HEK293 (cell line): ENCODE measurements around the gene PPP6R3.
A peak's percentile ranks its signal among the peaks of the same experiment; 100 is the strongest.

Experiments
- CTCF ChIA-PET: fragments of 350-600 bp; formaldehyde crosslinking; extraction: SDS; loops from one replicate; lab custom pipeline; 2021; ENCODE audit warnings: antibody characterized with exemption; lab: Yijun Ruan, JAX
- POLR2A ChIA-PET: fragments of 300-600 bp; formaldehyde crosslinking; extraction: SDS; loops from one replicate; lab custom pipeline; 2020; ENCODE audit warnings: antibody characterized with exemption, inconsistent platforms; lab: Yijun Ruan, JAX
- H3K27ac ChIP-seq: fragments of 200-500 bp; sonication (Bioruptor generic); 2 replicates; pipeline ENCODE4 v1.5.1; 2014; ENCODE audit warnings: low read depth, low read length, control low read depth, inconsistent platforms; ENCODE audit errors: extremely low read depth
- H3K36me3 ChIP-seq, 2 experiments: fragments of 200-500 bp in 1 of 2; sonication (Bioruptor generic) in 1 of 2; 1 replicate in 1 of 2; 2 replicates in 1 of 2; pipeline ENCODE4 v1.5.1; 2014 to 2017; ENCODE audit warnings: inconsistent platforms in 2 of 2, low read length in 2 of 2; ENCODE audit not compliant: control insufficient read depth in 2 of 2, insufficient read depth in 1 of 2
- H3K4me1 ChIP-seq: fragments of 200-500 bp; sonication (Bioruptor generic); 2 replicates; pipeline ENCODE4 v1.5.1; 2014; ENCODE audit warnings: mild to moderate bottlenecking, low read length, inconsistent platforms; ENCODE audit not compliant: control insufficient read depth, insufficient read depth
- H3K4me3 ChIP-seq: 2 replicates; pipeline ENCODE4 v1.5.1; 2011; ENCODE audit warnings: low read depth, mild to moderate bottlenecking, control low read depth, low read length, moderate library complexity
- H3K9me3 ChIP-seq: fragments of 200-500 bp; sonication (Bioruptor generic); 2 replicates; pipeline ENCODE4 v1.5.1; 2014; ENCODE audit warnings: low read depth, low read length, inconsistent platforms; ENCODE audit not compliant: control insufficient read depth, insufficient read depth
- GLI4 ChIP-seq: fragments of 450-650 bp; formaldehyde crosslinking; IDR thresholded peaks from 2 replicates; pipeline ENCODE4 v1.5.1; 2016; ENCODE audit warnings: missing biosample characterization, missing genetic modification characterization
- KLF8 ChIP-seq: fragments of 450-650 bp; formaldehyde crosslinking; IDR thresholded peaks from 2 replicates; pipeline ENCODE4 v1.5.1; 2016; ENCODE audit warnings: missing biosample characterization, missing genetic modification characterization
- MEIS1 ChIP-seq: sonication (generic); formaldehyde crosslinking; IDR thresholded peaks from 2 replicates; pipeline ENCODE4 v1.8.1; 2022; ENCODE audit warnings: missing genetic modification reagents, mild to moderate bottlenecking, borderline replicate concordance
- REPIN1 ChIP-seq: fragments of 450-650 bp; formaldehyde crosslinking; IDR thresholded peaks from 2 replicates; pipeline ENCODE4 v1.5.1; 2017; ENCODE audit warnings: missing biosample characterization, missing genetic modification characterization, low read depth
- SCRT2 ChIP-seq: fragments of 450-650 bp; formaldehyde crosslinking; IDR thresholded peaks from 2 replicates; pipeline ENCODE4 v1.5.1; 2016; ENCODE audit warnings: missing biosample characterization, missing genetic modification characterization
- ZBTB17 ChIP-seq: fragments of 450-650 bp; formaldehyde crosslinking; IDR thresholded peaks from 2 replicates; pipeline ENCODE4 v1.5.1; 2016; ENCODE audit warnings: missing biosample characterization, missing genetic modification characterization
- ZFP69B ChIP-seq: fragments of 450-650 bp; formaldehyde crosslinking; IDR thresholded peaks from 2 replicates; pipeline ENCODE4 v1.5.1; 2016; ENCODE audit warnings: missing biosample characterization, missing genetic modification characterization
- ZNF19 ChIP-seq: fragments of 450-650 bp; formaldehyde crosslinking; IDR thresholded peaks from 2 replicates; pipeline ENCODE4; 2016; ENCODE audit warnings: missing biosample characterization, missing genetic modification characterization, low read depth
- ZNF239 ChIP-seq: fragments of 450-650 bp; formaldehyde crosslinking; IDR thresholded peaks from 2 replicates; pipeline ENCODE4 v1.5.1; 2016; ENCODE audit warnings: missing biosample characterization, missing genetic modification characterization
- ZNF335 ChIP-seq: fragments of 450-650 bp; formaldehyde crosslinking; conservative IDR thresholded peaks from 2 replicates; pipeline ENCODE4 v1.5.1; 2016; ENCODE audit warnings: missing biosample characterization, missing genetic modification characterization
- ZNF37A ChIP-seq: fragments of 450-650 bp; IDR thresholded peaks from 2 replicates; pipeline ENCODE4 v1.5.1; 2018; ENCODE audit warnings: missing biosample characterization, missing genetic modification characterization
- ZNF626 ChIP-seq: fragments of 450-650 bp; sonication (Bioruptor Pico); formaldehyde crosslinking; IDR thresholded peaks from 2 replicates; pipeline ENCODE4 v1.5.1; 2018; ENCODE audit warnings: missing biosample characterization, missing genetic modification characterization, inconsistent platforms
- ZNF747 ChIP-seq: fragments of 450-650 bp; formaldehyde crosslinking; IDR thresholded peaks from 2 replicates; pipeline ENCODE4 v1.5.1; 2016; ENCODE audit warnings: missing biosample characterization, missing genetic modification characterization
- TF ChIP-seq, protein P1 (sequence below): fragments of 450-650 bp; formaldehyde crosslinking; IDR thresholded peaks from 2 replicates; pipeline ENCODE4 v1.5.1; 2016; ENCODE audit warnings: missing biosample characterization, missing genetic modification characterization
- TF ChIP-seq, protein P2 (sequence below): fragments of 450-650 bp; IDR thresholded peaks from 2 replicates; pipeline ENCODE4 v1.5.1; 2018; ENCODE audit warnings: missing biosample characterization, missing genetic modification characterization
- TF ChIP-seq, protein P3 (sequence below): fragments of 450-650 bp; formaldehyde crosslinking; IDR thresholded peaks from 2 replicates; pipeline ENCODE4 v1.5.1; 2016; ENCODE audit warnings: missing biosample characterization, missing genetic modification characterization
- TF ChIP-seq, protein P4 (sequence below): fragments of 450-650 bp; formaldehyde crosslinking; IDR thresholded peaks from 2 replicates; pipeline ENCODE4 v1.5.1; 2016; ENCODE audit warnings: missing biosample characterization, missing genetic modification characterization, borderline replicate concordance
- TF ChIP-seq, protein P5 (sequence below): fragments of 450-650 bp; formaldehyde crosslinking; IDR thresholded peaks from 2 replicates; pipeline ENCODE4 v1.5.1; 2017; ENCODE audit warnings: missing biosample characterization, mild to moderate bottlenecking, missing genetic modification characterization, moderate library complexity
- TF ChIP-seq, protein P6 (sequence below): fragments of 450-650 bp; formaldehyde crosslinking; IDR thresholded peaks from 2 replicates; pipeline ENCODE4 v1.5.1; 2016; ENCODE audit warnings: missing biosample characterization, missing genetic modification characterization

PPP6R3 gene

DNA sequence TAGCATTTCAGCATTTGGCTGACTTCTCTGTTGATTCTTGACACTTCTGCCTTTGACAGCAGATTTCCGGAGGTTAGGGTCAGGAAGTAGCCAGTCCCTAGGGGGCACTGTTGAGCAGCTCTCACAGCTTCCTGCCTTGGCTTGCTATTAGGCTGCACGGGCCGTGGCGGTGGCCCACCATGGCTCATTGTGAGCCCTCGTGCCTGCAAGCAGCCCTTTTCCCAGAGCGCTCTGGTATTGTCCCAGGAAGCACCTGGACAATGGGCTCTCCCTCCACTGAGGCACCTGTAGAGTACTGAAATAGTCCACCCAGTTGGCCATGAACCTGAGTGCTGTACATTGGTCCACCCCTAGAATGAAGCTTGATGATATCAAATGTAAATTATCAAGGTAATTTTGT is 123.5 kb downstream of the PPP6R3 start:
- no peaks in the 10 kb centered on the region for H3K4me1 ChIP-seq
- CTCF ChIA-PET: interaction anchor here (0.5 to 4.7 kb wide), 27 partner anchors 10 to 366 kb away, joined by 3 to 39 read pairs (median 4); no protein-coding TSS in a partner anchor
- TF ChIP-seq, protein P1, sequence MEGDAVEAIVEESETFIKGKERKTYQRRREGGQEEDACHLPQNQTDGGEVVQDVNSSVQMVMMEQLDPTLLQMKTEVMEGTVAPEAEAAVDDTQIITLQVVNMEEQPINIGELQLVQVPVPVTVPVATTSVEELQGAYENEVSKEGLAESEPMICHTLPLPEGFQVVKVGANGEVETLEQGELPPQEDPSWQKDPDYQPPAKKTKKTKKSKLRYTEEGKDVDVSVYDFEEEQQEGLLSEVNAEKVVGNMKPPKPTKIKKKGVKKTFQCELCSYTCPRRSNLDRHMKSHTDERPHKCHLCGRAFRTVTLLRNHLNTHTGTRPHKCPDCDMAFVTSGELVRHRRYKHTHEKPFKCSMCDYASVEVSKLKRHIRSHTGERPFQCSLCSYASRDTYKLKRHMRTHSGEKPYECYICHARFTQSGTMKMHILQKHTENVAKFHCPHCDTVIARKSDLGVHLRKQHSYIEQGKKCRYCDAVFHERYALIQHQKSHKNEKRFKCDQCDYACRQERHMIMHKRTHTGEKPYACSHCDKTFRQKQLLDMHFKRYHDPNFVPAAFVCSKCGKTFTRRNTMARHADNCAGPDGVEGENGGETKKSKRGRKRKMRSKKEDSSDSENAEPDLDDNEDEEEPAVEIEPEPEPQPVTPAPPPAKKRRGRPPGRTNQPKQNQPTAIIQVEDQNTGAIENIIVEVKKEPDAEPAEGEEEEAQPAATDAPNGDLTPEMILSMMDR (tag by site-specific recombination): peak; percentile 38; the same call in 1 of the 2 replicates
- TF ChIP-seq ZNF626: no peak
- TF ChIP-seq SCRT2 (tag by site-specific recombination): peak; percentile 60
- TF ChIP-seq REPIN1 (tag by site-specific recombination): no peak
- TF ChIP-seq, protein P2, sequence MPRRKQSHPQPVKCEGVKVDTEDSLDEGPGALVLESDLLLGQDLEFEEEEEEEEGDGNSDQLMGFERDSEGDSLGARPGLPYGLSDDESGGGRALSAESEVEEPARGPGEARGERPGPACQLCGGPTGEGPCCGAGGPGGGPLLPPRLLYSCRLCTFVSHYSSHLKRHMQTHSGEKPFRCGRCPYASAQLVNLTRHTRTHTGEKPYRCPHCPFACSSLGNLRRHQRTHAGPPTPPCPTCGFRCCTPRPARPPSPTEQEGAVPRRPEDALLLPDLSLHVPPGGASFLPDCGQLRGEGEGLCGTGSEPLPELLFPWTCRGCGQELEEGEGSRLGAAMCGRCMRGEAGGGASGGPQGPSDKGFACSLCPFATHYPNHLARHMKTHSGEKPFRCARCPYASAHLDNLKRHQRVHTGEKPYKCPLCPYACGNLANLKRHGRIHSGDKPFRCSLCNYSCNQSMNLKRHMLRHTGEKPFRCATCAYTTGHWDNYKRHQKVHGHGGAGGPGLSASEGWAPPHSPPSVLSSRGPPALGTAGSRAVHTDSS: no peak
- TF ChIP-seq, protein P3, sequence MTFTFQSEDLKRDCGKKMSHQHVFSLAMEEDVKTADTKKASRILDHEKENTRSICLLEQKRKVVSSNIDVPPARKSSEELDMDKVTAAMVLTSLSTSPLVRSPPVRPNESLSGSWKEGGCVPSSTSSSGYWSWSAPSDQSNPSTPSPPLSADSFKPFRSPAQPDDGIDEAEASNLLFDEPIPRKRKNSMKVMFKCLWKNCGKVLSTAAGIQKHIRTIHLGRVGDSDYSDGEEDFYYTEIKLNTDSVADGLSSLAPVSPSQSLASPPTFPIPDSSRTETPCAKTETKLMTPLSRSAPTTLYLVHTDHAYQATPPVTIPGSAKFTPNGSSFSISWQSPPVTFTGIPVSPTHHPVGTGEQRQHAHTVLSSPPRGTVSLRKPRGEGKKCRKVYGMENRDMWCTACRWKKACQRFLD (tag by site-specific recombination): no peak
- no peak for TF ChIP-seq ZNF239 (tag by site-specific recombination)
- TF ChIP-seq MEIS1: no peak
- TF ChIP-seq, protein P4, sequence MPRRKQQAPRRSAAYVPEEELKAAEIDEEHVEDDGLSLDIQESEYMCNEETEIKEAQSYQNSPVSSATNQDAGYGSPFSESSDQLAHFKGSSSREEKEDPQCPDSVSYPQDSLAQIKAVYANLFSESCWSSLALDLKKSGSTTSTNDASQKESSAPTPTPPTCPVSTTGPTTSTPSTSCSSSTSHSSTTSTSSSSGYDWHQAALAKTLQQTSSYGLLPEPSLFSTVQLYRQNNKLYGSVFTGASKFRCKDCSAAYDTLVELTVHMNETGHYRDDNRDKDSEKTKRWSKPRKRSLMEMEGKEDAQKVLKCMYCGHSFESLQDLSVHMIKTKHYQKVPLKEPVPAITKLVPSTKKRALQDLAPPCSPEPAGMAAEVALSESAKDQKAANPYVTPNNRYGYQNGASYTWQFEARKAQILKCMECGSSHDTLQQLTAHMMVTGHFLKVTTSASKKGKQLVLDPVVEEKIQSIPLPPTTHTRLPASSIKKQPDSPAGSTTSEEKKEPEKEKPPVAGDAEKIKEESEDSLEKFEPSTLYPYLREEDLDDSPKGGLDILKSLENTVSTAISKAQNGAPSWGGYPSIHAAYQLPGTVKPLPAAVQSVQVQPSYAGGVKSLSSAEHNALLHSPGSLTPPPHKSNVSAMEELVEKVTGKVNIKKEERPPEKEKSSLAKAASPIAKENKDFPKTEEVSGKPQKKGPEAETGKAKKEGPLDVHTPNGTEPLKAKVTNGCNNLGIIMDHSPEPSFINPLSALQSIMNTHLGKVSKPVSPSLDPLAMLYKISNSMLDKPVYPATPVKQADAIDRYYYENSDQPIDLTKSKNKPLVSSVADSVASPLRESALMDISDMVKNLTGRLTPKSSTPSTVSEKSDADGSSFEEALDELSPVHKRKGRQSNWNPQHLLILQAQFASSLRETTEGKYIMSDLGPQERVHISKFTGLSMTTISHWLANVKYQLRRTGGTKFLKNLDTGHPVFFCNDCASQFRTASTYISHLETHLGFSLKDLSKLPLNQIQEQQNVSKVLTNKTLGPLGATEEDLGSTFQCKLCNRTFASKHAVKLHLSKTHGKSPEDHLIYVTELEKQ (tag by site-specific recombination): no peak
- no peak for TF ChIP-seq ZNF37A (tag by site-specific recombination)
- TF ChIP-seq, all 188 proteins: peak for 2
- Histone ChIP-seq H3K4me3 (no peak overlapping the region), H3K27ac (no peak overlapping the region), H3K36me3 (peaks cover 0 to 64% of the 10 kb centered on the region in 2 experiments; a peak in 2 of 3 replicates), H3K9me3 (no peaks in the 10 kb centered on the region)
- POLR2A ChIA-PET: no interaction called here

DNA sequence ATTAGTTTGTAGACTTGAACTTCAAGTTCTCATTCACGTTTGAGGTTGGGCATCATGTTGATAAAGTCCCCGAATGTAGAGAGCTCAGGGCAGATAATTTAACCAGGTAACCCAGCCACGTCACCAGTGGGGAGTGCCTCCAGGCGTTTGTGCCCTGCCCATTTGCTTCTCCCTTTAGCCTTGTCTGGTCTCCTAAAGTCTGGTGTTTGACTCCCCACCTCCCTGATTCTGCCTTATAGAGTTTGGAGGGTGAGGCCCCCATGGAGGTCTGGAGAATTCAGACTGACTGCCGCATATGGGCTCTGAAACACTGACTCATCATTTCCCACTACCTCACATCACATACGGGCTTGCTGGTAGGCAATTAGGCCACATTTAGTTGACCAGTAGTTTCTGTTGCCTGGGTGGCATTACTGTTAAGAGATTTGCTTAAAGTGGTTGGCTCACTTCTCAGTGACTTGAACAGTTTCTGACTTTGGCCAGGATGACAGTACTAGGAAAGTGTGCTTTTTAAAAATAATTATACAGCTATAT is 124.5 kb downstream of the PPP6R3 start:
- H3K27ac ChIP-seq: no peak overlapping the region
- H3K4me1 ChIP-seq: no peaks in the 10 kb centered on the region
- H3K9me3 ChIP-seq: no peaks in the 10 kb centered on the region
- H3K4me3 ChIP-seq: no peak overlapping the region
- TF ChIP-seq GLI4 (tag by site-specific recombination): no peak
- TF ChIP-seq, all 188 proteins: peak for 0
- CTCF ChIA-PET: interaction anchor here (0.6 to 4.7 kb wide), 15 partner anchors 9 to 292 kb away, joined by 3 to 39 read pairs (median 5); no protein-coding TSS in a partner anchor
- peaks cover 0 to 63% of the 10 kb centered on the region in 2 experiments; a peak in 2 of 3 replicates for H3K36me3 ChIP-seq
- POLR2A ChIA-PET: no interaction called here

DNA sequence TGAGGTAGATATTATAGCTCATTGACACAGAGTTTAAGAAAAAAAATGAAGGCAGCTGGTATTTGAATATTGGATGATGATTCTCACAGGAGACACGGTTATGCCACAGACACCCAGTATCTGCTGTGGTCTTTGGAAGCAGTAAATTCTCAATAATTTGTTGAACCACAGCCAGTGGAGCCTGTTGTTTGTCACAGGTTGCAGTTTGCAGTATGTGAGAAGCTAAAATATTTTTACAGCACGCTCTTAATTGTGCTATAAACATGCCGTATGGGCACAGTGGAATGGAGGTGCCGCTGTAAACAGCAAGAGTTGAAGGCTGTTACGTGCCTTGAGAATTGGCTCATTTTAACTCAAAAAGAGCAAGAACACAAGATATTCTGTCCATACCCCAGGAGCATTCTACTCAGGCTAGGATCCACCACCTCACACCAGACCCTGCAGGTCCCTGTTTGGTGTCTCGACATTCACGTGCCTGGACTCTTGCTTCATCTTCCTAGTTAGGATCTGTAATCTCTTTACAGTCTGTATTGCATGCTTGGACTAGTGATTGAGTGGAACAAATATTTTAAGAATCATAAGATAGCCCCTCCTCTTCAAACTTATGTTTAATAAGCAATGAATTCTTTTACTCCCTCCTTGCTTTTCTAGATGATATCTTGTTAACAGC is 129.1 kb downstream of the PPP6R3 start:
- Histone ChIP-seq H3K36me3 (peaks cover 8 to 78% of the 10 kb centered on the region in 2 experiments; a peak in 2 of 3 replicates), H3K27ac (no peak overlapping the region), H3K4me3 (no peak overlapping the region), H3K9me3 (no peaks in the 10 kb centered on the region), H3K4me1 (no peaks in the 10 kb centered on the region)
- POLR2A ChIA-PET: interaction anchor here (0.6 kb wide), 1 partner anchor 847 kb away, joined by 4 read pairs; no protein-coding TSS in a partner anchor
- CTCF ChIA-PET: interaction anchor here (0.5 kb wide), 1 partner anchor 393 kb away, joined by 3 read pairs; no protein-coding TSS in a partner anchor
- TF ChIP-seq ZNF747 (tag by site-specific recombination): no peak
- no peak for TF ChIP-seq ZNF335 (tag by site-specific recombination)
- TF ChIP-seq ZBTB17 (tag by site-specific recombination): no peak
- TF ChIP-seq KLF8: no peak
- TF ChIP-seq, protein P5, sequence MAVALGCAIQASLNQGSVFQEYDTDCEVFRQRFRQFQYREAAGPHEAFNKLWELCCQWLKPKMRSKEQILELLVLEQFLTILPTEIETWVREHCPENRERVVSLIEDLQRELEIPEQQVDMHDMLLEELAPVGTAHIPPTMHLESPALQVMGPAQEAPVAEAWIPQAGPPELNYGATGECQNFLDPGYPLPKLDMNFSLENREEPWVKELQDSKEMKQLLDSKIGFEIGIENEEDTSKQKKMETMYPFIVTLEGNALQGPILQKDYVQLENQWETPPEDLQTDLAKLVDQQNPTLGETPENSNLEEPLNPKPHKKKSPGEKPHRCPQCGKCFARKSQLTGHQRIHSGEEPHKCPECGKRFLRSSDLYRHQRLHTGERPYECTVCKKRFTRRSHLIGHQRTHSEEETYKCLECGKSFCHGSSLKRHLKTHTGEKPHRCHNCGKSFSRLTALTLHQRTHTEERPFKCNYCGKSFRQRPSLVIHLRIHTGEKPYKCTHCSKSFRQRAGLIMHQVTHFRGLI: no peak
- TF ChIP-seq ZNF19 (tag by site-specific recombination): no peak
- TF ChIP-seq ZFP69B (tag by site-specific recombination): no peak
- TF ChIP-seq, protein P6, sequence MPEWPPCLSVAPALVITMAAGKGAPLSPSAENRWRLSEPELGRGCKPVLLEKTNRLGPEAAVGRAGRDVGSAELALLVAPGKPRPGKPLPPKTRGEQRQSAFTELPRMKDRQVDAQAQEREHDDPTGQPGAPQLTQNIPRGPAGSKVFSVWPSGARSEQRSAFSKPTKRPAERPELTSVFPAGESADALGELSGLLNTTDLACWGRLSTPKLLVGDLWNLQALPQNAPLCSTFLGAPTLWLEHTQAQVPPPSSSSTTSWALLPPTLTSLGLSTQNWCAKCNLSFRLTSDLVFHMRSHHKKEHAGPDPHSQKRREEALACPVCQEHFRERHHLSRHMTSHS (tag by site-specific recombination): no peak
